Endometrial microvascular endothelial cells (primary cell): Measurements from ENCODE around the gene UBL3. TPM values are rescaled to one million over a fixed set of nuclear protein-coding genes. Genes with fewer than 3 reads are reported as not detected.

Experiments used
- in situ Hi-C: cut with HindIII; loops from 2 replicates; pipeline ENCODE4 v1.10.0; 2017; ENCODE audit warnings: low sequenced_read_pairs, low pct_unique_long_range_greater_than_20kb; ENCODE audit errors: inconsistent ontology term
- total RNA-seq: library from RNA; depleted of rRNA; stranded (reverse); fragments of >200 nt; gene quantifications from one replicate; pipeline ENCODE4 v1.2.3, GENCODE V29; 2015; ENCODE audit errors: inconsistent ontology term

The UBL3 gene
- total RNA-seq, 1 donor from 2014 or later: 9.3 TPM

DNA sequence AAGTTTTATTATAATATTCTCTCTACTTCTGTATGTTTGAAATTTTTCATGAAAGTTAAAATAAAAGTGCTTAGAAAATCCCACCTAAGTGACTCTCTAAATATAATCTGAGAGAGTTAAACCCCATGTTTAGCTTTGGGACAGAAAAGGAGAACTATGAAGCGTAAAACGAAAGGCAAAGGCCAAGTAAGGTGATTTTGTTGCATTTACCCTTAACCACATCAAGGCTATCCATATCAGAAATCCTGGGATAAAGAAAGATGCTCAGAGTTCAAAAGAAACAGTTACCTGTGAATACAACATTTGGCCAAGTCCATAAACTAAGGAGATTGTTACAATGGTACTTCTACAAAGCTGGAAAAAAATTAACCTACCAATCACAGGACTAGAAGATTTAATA lies 31.3 kb downstream of the UBL3 start:
- in situ Hi-C loops: no loop called here

DNA sequence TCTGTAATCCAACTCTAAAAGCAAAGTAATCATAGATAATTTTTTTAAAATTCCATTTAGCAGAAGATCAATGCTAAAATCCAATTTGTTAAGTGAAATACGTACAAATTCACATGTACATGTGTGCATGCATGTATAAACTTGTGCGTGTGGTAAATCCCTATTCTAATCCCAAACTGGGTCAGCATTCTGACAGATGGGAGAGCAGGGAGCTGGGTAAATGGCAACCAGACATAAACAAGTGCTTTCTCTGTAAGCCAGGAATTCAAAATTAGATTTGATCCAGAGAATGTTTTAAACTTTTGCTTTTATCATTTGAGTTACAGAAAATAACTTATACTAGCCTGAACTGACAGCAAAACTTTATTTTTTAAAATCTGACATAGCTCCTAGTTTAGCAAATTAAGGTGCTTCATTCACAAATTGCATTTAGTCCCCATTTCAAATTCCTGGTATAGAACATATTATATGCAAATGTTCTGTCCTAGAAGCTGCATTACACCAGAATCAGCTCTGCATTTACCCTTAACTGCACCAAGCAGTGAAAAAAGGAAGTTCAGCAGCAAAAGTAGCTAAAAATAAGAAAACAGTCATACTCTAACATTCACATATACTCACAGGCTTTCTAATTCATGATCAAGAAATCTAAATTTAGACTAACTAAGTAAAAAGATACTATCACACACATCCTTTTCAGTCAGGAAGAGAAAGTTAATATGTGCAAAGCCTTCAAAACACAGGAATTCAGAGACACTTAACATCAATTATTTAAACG lies 32.6 kb downstream of the UBL3 start:
- in situ Hi-C loops: no loop called here

DNA sequence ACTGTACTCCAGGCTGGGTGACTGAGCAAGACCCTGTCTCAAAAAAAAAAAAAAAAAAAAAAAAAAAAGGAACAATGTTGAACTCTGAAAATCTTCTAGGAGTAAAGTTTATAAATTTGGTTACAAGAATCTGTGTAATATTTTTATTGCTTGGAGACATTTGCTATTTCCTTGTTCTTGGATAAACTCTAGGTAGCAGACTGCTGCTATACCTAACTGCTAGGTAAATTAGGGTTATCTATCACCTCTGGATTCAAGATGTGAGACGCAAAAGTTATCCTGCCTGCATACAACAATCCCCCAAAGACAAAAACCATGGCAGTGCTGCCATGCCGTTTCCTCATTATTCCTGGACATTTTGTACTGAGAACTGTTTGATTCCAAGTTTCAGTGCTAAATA lies 33.7 kb downstream of the UBL3 start:
- in situ Hi-C loops: no loop called here

DNA sequence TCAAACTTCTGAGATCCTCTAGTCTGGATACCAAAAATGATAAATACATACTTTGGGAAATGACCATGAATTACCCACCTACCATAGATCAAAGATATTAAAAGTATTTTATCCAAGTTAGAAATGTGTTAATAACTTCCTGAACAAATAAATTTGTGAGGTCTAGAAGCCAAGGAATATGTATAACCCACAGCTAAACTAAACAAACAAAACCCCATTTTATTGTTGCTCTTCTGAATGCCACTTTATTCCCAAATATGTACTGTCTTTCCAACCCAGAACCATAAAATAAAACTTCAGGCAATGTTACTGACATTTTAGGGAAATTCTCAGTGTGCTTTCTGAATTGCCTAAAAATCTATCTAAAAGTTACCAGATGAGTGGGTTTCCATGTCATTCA lies 35.1 kb downstream of the UBL3 start:
- in situ Hi-C loops: no loop called here

DNA sequence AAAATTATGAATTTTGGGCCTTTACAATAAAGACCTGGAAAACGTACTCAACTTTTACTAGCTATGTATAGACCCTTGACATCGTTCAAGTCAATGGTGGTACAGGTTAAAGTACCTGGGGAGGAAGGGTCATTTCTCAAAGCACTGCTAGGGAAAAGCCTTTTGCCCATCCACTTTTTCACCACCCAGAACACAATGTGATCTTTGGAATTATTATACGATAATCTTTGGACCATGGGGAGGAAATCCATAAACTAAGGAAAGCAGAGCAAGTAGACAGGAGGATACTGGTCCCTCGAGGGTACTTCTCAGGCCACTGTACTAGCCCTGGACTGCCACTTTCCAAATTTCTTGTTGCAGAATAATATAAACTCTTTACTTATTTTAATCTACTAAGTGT lies 39.5 kb downstream of the UBL3 start:
- in situ Hi-C loops: no loop called here

DNA sequence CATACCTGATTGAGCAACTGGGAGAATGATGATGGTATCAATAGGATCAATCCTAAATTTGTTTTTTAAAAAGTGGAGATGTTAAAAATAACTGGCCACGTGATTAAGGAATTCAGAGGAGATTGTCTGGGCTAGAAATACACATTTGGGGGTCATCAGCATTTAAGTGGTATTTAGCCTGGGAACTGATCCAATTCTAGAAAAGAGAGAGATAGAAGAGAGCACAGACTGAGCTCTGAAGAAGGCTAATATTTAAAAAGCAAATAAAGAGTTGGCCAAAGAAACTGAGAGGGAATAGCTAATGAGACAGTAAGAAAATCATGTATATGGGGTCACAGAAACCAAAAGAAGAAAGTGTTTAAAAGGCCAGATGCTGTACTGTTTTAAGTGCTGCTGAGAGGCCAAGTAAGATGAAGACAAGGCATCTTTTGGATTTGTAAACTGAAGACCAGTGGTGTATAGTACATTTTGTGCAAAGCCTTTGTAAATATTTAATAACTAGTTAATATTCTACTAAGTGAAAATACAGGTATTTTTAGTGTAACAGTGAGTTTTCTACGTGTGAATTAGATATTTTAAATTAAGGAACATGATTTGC lies 40.2 kb downstream of the UBL3 start:
- in situ Hi-C loops: no loop called here

DNA sequence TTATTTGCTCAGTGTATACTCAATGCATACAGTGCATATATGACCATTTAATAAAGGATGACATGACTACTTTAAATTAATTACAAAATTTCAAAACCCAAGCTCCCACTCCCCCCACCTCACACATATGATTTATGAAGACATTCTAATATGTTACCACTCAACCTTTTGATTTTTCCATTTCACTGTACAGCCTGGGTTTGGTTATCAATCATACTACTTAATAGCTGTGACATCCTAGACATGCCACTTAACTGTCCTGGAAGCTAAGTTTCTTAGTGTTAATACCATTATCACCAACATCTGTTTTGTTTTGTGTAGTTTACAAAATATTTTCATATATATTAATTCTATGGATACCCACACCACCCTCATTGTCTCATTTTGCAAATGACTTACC lies 42.2 kb downstream of the UBL3 start:
- in situ Hi-C loops: no loop called here

DNA sequence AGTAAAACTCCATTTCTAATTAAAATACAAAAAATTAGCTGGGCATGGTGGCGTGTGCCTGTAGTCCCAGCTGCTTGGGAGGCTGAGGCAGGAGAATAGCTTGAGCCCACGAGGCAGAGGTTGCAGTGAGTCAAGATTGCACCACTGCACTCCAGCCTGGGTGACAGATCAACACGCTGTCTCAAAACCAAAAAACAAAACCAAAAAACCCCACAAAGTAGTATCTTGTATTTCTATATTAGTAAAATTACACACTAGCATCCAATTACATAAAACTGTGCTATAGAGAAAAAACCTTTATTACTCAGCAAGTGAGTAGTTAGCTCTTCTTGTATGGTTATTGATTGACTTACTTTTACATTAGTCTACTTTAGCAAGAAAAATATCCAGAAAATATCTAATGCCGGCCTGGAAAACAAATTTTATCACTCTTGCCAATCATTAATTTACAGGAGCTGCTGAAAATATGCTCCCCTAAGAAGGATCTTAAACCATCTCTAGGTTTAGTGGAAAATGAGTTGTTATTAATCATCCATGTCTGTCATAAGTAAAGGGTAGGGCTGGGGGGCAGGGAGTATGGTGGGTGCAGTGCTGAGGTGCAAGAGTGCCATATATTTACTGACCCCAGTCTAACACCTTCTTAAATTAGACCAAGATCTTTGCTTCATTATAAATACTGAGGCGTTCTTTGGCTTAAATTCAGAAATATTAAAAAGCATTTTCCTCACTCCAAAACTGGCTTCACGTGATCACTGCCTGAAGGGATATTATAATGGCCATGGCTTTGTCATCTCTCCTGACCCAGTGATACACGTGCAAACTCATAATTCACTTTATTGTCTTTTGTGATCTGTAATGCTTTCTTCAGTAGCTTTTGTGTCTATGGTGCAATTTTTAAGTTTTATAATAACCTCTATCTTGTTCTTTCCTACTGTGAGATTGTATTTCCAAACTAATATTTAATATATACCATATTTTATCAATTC lies 44.1 kb downstream of the UBL3 start:
- in situ Hi-C loops: no loop called here

DNA sequence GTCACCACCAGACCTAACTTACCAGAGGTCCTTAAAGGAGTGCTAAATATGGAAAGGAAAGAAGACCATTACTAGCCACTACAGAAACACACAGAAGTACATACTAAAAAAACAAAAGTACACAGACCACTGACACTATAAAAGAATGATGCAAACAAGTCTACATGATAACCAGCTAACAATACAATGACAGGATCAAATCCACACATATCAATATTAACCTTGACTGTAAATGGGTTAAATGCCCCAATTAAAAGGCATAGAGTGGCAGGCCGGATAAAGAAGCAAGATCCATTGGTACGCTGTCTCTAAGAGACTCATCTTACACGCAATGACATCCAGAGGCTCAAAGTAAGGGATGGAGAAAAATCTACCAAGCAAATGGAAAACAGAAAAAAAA lies 47.2 kb downstream of the UBL3 start:
- in situ Hi-C loops: no loop called here

DNA sequence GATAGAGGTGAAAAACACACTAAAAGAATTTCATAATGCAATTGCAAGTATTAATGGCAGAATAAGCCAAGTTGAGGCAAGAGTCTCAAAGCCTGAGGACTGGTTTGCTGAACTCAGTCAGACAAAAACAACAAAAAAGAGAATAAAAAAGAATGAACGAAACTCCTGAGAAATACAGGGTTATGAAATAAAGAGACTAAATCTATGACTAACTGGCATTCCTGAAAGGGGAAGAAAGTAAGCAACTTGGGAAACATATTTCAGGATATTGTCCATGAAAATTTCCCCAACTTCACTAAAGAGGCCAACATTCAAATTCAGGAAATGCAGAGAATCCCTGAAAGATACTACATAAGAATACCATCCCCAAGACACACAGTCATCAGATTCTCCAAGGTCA lies 47.8 kb downstream of the UBL3 start:
- in situ Hi-C loops: no loop called here

DNA sequence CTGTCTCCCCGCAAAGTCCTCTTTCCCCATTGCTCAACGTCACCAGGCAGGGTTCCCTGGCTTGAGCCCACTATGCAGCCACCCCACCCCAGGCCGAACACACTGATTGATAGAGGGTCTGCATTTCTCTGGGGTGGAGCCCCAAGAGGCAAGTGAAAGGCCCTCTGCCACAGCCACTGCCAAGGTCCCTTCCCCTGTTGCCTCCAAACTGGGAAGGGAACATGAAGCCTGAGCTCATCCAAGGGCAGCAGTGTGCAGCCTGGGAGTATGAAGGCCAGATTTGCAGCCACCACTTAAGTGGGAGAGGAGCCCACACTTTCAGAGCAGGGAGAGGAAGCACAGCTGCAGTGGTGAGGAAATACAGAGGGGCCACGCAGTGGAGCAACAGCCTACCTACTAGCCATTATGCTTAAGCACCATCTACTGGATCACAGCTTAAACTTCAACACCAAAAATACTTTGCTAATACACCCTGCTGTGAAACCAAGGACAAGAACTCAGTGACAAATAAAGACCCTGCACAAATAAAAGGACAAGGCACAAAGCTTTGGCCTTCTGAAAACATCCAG lies 48.6 kb downstream of the UBL3 start:
- in situ Hi-C loops: no loop called here

DNA sequence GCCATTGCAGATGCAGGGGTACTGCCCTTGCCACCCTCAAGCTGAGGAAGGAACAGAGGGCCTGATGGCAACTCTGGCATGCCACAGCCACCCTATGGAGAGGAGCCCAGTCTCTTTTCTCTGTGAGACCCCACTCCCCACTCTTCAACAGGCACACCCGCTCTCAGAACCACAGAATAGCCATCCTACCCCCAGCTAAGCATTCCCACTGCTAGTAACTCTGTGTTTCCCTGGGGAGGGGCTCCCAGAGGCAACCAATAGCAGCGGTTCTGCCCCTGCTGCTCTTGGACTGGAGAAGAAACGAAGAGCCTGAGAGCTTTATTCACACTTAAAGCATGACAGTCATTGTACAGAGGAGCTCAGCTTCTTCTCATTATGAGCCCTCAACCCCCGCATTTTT lies 49.3 kb downstream of the UBL3 start:
- in situ Hi-C loops: no loop called here

DNA sequence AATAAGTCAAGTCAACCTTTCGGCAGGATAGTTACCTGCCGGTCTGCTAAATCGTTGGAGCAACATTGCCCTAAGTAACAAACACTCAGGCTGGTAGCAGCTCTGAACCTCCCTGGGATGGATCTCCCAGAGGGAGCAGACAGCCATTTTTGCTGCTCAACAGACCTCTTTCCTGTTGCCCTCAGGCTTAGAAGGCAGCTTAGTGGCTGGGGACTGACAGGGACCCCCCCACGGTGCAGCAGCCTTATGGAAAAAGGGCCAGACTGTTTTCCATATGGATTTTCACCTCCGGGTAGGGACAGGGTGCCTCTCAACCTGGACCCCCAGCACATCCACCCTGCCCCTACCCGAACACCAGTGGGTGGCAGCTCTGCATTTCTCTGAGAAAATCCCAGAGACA lies 49.7 kb downstream of the UBL3 start:
- in situ Hi-C loops: no loop called here

DNA sequence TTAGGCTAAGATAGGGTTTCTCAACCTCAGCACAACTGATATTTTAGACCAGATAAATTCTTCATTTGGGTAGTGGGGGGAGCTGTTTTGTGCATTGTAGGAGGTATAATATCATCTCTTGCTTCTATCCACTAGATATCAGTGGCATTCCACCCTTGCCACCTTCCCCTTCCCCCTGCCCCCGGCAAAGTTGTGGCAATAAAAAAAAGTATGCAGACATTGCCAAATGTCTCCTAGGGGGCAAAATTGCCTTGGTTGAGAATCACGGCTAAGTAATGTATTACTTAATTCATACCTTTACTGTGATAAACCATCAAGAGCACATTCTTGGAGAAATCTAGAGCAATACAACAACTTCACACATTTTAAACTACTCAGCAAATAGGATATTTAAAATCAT lies 51.4 kb downstream of the UBL3 start:
- in situ Hi-C loops: no loop called here

DNA sequence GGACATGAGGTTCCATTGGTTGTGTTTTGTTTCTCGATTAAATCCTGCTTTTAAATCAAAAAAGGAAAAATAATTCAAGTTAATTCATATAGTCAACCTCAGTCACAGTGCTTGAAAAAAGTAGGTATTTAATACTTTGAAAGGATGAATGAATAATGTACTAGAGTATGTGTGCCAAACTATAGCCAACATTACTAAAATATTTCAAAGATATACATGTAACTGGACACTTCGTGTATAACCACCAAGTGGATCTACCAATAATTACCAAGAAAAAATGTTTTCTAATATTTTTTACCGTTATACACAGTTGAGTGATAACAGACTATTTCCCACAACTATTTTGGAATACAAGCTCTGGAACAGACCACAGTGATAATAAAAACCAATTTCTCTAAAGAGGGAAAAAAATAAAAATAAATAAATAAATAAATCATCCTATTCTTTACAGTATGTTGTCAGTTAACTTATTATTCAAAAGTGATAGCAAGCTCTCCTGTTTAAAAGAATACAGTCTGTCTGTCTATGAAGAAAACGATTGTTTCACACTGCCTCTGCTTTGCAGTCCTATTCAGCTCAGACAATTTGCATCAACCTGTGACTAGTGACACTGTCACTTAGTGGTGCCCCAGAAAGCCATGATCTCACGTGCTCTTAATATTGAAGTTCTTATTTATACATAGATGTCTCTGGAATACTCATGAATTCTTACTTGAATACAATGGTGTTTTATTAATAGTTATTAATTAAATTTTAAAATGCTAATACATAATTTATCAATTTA lies 58.2 kb downstream of the UBL3 start:
- in situ Hi-C loops: no loop called here

DNA sequence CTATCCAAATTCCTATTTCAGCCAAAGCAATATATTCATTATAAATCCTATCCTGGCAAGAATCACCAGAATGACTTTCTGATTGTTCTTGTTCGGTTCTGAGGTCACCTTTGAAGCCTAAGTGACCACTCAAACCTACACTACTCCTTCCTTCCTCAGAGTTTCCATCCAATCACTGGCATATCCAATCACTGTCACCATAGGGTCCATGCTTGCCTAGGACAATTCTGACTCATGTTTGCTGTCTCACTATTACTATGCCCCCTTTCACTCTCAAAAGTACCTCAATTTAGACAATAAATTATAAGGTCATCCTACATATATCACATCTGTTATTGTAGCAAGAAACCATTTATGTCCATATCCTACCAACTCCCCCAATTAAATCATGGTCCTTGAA lies 58.9 kb downstream of the UBL3 start:
- in situ Hi-C loops: no loop called here

DNA sequence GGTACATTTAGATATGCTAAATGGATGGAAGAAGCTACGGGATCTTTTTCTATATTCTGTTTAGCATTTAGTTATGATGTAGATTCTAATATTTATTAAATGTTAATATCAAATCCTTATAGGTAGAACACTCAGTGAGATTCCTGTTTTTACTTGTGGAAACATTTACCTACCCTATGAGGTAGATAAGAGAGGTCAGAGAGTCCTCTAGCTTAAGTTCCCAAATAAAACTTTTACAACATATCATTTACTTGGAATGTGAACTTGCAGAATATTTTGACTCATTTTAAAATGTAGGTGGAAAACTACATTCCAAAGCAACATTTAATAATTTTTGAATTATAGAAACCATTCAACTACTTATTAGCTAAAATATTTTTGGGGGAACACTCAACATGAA lies 63.7 kb downstream of the UBL3 start:
- in situ Hi-C loops: no loop called here

DNA sequence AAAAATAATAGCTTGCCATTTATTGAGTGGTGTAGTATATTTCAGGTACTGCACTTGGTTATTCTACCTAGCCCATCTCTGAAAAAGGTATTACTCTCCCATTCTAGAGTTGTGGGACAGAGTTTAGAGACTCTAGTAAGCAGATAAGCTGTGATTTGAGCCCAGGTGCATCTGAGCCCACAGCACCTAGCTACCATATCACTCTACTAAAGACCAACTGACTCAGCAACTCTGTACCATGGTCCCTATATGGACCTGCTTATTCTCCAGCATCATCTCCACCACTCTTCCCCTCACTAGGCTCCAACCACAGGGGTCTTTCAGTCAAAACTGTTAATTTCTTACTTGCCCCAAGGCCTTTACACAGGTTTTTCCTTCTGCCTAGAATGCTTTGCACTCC lies 64.4 kb downstream of the UBL3 start:
- in situ Hi-C loops: no loop called here

DNA sequence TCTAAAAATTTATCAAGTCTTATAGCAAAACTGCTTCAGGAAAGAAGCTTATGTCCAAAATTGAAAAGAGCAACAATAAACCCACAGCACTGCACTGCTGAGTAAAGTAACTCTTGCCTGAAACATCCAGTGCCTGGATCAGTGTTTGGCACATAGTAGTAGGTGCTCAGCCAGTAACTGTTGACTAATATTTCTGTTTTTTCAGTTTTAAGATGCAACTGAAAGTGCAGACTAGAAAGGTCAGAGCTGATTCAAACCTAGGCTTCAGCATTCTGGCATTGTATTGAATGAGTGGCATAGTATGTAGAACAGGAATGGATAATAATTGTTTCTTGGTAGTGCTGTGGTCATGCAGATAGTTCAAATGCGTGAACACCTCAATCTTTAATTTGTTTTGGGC lies 67.6 kb downstream of the UBL3 start:
- in situ Hi-C loops: no loop called here
